Hematopoietic multipotent progenitor cell treated with erythropoietin and hydrocortisone succinate and interleukin-3 and kit ligand, for 4 days (in vitro differentiated cells): ENCODE results near the gene KRT10.
"Not testable (repeated sequence)": the region's sequence is repeated elsewhere in the genome, so short reads cannot be mapped to it uniquely, and the experiment has no call there.

Experiments used
- DNase-seq: peaks from one replicate; pipeline ENCODE4 v3.0.0-alpha.2; 2015

Gene KRT10

DNA sequence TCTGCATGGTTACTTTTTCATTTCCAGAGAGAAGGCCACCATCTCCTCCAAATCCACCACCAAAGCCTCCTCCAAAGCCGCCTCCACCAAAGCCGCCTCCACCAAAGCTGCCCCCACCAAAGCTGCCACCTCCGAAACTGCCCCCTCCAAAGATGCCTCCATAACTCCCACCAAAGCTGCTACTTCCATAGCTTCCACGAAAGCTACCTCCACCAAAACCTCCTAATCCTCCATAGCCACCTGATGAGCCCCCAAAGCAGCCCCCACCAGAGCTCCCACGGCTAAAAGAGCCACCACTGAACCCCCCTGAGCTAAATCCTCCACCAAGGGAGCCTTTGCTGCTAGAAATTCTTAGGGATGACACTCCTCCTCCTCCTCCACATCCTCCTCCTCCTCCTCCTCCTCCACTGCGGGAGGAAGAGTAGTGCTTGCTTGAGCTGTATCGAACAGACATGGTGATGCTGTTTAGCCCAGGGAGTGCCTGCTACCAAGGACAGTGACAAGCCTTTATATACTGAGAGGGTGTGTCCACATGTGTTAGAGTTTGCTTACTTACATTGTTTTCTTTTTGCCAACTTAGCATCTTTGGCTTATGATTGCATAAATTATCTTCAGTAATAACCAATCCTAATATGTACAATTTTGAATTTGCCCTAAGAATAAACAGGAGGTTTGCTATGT lies at the start of gene KRT10:
TSS of gene KRT10 (minus strand) at position 483 of the 681 bp plus-strand sequence. CDS start at position 454, 29 bp downstream.
- DNase-seq = peak; percentile 7

GRCh38 chr17:40871316-40871715 lies 48.9 kb upstream of the KRT10 start:
- no peak for DNase-seq

DNA sequence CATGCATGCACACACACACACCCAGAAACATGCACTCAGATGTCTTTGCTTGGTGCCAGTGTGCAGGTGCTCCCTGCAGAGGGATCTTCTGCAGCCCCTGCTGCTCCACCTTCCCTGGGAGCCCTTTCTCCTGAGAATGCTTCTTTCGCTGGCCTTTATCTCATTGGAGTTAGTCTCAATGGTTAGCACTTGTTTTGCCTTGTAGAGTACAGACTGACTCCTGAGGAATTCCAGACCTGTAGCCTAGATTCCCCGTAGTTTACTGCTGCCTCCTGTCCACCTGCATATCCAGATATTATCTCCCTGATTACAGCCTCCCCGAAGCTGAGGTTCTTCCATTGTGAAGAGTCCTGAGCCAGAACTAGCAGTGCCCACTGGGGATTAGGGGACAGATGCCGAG lies 47.7 kb upstream of the KRT10 start:
- no peak for DNase-seq

GRCh38 chr17:40866838-40867237 lies 44.4 kb upstream of the KRT10 start, which contains the start of gene KRT12:
KRT12 (minus strand) TSS chr17:40867223; CDS start chr17:40867186, 37 bp downstream.
- DNase-seq = no peak

GRCh38 chr17:40864661-40865390 lies 42.4 kb upstream of the KRT10 start:
- no peak for DNase-seq

- DNase-seq = peak; percentile 40
Measured at GRCh38 chr17:40862985-40863733, 40.7 kb upstream of the KRT10 start.

DNA sequence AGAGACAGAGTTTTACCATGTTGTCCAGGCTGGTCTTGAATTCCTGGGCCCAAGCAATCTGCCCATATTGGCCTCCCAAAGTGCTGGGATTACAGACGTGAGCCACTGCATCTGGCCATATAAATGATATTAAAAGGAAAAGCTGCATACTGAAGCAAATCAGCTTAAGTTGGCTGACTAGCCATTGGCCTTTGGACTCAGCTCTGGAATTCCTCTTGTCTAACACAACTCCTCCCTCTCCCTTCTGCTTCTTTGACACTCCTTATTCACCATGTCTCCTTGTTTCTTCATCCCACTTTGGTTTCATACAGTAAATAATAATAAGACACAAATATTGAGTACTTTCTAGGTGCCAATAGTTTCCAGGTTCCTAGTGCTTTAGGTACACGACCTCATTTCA lies 37.1 kb upstream of the KRT10 start:
- no peak for DNase-seq

DNA sequence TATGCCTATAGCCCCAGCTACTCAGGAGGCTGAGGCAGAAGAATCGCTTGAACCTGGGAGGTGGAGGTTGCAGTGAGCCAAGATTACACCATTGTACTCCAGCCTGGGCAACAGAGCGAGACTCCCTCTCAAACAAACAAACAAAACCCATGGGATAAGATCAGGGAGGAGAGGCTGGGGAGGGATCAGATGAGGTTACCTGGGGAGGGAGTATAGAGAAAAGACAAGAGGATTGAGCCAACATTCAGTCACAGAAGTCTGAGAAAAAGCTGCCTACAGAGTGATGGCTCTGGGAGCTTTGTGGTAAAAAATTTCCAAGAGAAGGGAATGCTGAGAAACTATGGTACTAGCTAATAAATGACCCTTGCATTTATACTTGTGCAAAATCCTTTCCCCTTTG lies 36.3 kb upstream of the KRT10 start:
- not testable (repeated sequence) for DNase-seq

- no peak for DNase-seq
Measured at GRCh38 chr17:40857535-40857934, 35.1 kb upstream of the KRT10 start.

GRCh38 chr17:40854175-40854814 lies 31.9 kb upstream of the KRT10 start:
- DNase-seq = peak; percentile 30

DNA sequence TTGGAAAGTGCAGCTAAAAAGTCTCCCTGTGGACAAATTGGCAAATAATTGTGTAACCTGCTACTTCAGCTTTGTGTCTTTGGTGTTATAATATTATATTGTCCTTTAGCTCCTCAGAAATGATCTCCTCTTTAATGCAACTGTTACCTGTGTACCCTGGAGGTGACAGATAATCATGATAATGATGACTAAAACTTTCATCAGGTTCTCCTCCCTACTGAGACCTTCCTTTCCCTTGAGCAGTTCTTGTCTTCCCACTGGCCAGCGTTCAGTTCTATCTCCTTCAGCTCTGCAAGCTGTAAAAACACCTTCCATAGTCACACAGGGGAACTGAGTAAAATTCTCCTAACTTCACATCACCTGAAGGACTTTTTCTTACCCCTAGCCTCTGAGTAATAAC lies 29.9 kb upstream of the KRT10 start:
- DNase-seq = no peak

GRCh38 chr17:40850293-40850972 lies 28.0 kb upstream of the KRT10 start:
- peak; percentile 37 for DNase-seq

GRCh38 chr17:40849723-40850122 lies 27.3 kb upstream of the KRT10 start:
- DNase-seq = no peak

- no peak for DNase-seq
Measured at GRCh38 chr17:40848583-40849235, 26.3 kb upstream of the KRT10 start.

DNA sequence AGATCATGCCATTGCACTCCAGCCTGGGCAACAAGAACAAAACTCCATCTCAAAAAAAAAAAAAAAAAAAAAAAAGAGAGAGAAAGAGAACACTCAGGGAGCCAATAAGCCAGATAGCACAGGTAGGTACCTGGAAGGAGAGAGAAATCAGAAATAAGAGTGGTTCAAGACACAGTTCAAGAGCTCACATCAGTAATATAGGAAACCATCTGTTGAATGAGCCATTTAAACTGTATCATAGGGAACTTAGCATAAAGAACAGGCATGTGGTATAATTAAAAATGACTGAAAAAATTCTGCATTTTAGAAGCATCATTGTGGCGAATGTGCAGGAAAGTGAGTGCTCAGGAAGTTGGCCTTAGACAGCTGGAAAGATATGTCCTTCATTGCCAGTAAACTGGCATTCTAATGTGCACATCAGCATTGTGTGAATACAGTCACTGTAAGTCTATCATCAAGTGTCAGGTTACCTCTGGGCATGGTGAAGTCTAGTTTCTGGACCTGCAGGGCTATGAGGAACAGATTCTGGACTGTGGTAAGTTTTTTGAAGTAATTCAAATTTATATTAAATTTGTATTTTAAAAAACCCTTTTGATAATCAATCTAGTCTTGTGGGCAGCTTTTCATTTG lies 24.2 kb upstream of the KRT10 start:
- DNase-seq = no peak

DNA sequence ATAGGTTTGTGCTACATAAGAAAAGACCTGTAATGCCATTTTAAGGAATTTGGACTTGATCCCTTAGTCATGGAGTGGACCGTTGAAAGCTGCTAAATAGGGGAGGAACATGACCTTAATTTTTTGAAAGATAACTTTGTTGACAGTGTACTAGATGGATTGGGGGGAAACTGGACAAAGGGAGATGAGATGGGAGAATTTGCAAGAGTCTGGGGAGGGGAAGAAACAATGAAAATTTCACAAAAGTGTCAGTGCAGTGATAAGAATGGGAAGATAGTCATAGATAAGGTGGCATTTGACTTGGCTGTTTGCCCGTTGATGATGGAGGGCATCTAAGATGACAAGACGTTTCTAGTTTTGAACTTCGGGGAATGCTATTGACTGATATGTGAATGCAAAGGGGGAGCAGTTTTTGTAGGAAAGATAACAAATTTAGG lies 22.3 kb upstream of the KRT10 start:
- DNase-seq = no peak

DNA sequence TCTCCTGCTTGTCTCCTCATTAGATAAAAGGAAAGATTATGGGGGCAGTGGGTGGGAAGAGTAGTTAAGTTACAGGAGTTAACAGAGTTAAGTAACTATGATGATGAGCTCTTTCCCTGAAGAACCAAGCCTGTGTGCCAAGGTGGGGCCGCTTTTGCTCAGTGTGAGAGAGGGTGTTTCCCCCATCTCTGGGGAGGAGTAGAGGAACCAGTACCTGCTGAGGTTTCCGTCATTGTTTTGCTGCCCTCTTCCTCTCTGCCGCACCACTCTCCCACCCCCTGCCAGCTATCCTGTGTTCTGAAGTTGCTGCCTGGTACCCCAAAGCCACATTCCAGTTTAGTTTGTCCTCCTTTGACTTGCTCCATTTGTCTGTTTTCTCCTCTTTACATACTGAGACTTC lies 20.8 kb upstream of the KRT10 start:
- DNase-seq = no peak

- DNase-seq = no peak
Measured at GRCh38 chr17:40841246-40841645, 18.8 kb upstream of the KRT10 start.

GRCh38 chr17:40839194-40839593 lies 16.8 kb upstream of the KRT10 start:
- no peak for DNase-seq

- DNase-seq = no peak
Measured at GRCh38 chr17:40836020-40836419, 13.6 kb upstream of the KRT10 start.

DNA sequence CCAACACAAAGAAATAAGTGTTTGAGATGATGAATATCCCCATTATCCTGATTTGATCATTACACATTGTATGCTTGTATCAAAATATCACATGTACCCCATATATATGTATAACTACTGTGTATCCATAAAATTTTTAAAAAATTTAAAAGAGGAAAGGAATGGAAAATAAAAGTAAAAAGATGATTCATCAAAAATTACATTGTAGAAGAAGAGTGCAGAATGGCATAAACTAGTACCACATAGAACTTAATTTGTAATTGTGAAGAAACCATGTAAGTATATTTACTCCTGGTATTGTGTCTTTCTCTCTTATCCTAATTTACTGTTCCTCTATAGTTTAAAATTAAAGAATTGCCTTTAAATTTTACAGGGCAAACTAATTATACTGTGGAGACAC lies 11.5 kb upstream of the KRT10 start:
- DNase-seq = no peak

DNA sequence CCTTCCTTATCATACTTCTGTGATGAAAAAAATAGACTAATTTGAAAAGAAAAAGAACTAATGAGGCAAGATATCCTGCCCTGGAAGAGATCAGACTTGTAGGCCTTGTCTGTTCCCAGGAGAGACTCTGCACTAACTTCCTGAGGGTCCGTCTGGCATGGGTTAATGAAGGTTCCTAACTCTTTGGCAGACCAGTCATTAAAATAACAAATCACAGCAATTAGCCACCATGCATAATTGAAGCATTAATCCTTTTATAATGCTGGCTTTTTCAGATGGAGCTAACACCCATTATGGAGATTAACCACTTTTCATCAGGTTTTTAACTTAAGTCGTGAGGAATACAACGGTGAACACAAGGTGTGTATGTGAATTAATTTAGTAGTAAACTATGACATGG lies 10.4 kb upstream of the KRT10 start:
- no peak for DNase-seq
